ENCODE data around the gene DISC1. TPM values are rescaled to one million over a fixed set of nuclear protein-coding genes. Genes with fewer than 3 reads are reported as not detected.
"Not testable (repeated sequence)": the region's sequence is repeated elsewhere in the genome, so short reads cannot be mapped to it uniquely, and the experiment has no call there.

DISC1 gene
- total and polyA plus RNA-seq, 5 donors, result 2.3 to 7.4 (median 4.6) TPM

DNA sequence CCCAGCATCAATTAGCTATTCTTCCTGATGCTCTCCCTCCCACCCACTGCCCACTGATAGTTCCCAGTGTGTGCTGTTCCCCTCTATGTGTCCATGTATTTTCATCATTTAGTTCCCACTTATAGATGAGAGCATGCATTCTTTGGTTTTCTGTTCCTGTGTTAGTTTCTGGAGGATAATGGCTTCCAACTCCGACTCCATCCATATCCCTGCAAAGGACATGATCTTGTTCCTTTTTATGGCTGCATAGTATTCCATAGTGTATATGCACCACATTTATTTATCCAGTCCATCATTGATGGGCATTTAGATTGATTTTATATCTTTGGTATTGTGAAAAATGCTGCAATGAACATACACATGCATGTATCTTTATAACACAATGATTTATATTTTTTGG is 30.2 kb downstream of the DISC1 start:
- no peaks in the 10 kb centered on the region for H3K9me3 ChIP-seq (ENCODE audit: control insufficient read depth, low read length)
- ATAC-seq (no peak), DNase-seq (no peak)
- WGBS, result 89% methylated on average over 1 of the region's 1 CpG
- no peaks in the 10 kb centered on the region for H3K4me1 ChIP-seq (ENCODE audit: control insufficient read depth, insufficient read depth, low read length)
- intact Hi-C loops (cut with DNase I), result no loop called here
- no peak overlapping the region for H3K4me3 ChIP-seq (ENCODE audit: low read length)
- H3K27ac ChIP-seq (ENCODE audit: low read length), result no peak overlapping the region
- H3K27me3 ChIP-seq (ENCODE audit: control insufficient read depth, insufficient read depth), result no peaks in the 10 kb centered on the region

DNA sequence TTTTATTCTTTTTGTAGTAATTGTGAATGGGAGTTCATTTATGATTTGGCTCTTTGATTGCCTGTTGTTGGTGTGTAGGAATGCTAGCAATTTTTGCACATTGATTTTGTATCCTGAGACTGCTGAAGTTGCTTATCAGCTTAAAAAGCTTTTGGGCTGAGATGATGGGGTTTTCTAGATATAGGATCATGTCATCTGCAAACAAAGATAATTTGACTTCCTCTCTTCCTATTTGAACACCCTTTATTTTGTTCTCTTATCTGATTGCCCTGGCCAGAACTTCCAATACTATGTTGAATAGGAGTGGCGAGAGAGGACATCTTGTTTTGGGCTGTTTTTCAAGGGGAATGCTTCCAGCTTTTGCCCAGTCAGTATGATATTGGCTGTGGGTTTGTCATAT is 31.6 kb downstream of the DISC1 start:
- WGBS, result 96% methylated on average over 1 of the region's 1 CpG
- H3K9me3 ChIP-seq (ENCODE audit: control insufficient read depth, low read length); H3K4me3 ChIP-seq (ENCODE audit: low read length); H3K4me1 ChIP-seq (ENCODE audit: control insufficient read depth, insufficient read depth, low read length); ATAC-seq; H3K27ac ChIP-seq (ENCODE audit: low read length); H3K27me3 ChIP-seq (ENCODE audit: control insufficient read depth, insufficient read depth); DNase-seq; intact Hi-C loops (cut with DNase I): not testable (repeated sequence)

DNA sequence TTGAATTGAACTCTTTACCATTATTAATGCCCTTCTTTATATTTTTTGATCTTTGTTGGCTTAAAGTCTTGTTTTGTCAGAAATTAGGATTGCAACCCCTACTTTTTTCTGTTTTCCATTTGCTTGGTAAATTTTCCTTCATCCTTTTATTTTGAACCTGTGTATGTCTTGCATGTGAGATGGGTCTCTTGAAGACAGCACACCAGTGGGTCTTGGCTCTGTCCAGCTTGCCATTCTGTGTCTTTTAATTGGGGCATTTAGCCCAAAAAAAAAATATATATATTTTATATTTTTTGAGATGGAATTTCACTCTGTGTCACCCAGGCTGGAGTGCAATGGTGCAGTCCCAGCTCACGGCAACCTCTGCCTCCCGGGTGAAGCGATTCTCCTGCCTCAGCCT is 33.6 kb downstream of the DISC1 start:
- 98% methylated on average over 3 of the region's 3 CpGs for WGBS
- Histone ChIP-seq H3K4me1 (ENCODE audit: control insufficient read depth, insufficient read depth, low read length) (no peaks in the 10 kb centered on the region), H3K27ac (ENCODE audit: low read length) (no peak overlapping the region), H3K4me3 (ENCODE audit: low read length) (no peak overlapping the region), H3K27me3 (ENCODE audit: control insufficient read depth, insufficient read depth) (no peaks in the 10 kb centered on the region), H3K9me3 (ENCODE audit: control insufficient read depth, low read length) (no peaks in the 10 kb centered on the region)
- ATAC-seq, result no peak
- intact Hi-C loops (cut with DNase I), result no loop called here
- no peak for DNase-seq

DNA sequence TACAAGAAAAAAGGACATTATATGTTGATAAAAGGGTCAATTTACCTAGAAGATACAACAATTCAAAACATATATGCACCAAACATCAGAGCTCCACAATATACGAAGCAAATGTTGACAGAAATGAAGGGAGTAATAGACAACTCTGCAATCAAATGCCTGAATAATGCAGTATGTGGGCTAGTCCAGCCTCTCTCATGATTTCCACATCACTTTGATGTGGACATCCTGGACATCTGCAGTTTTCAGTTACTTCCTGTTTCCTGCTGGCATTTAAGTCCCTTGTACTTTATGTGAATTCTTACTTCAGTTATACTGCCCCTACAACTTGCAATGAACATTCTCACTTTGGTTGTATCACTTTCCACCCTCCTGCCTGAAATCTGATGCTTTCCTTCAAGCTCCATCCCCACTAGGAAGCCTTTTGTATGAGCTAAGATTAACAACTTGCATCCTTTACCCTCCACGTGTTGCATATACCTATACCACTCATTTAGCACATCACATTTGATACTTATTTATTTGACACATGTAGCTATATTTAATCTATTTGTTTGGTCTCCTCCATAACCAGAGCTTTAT is 36.7 kb downstream of the DISC1 start:
- H3K4me3 ChIP-seq (ENCODE audit: low read length), result no peak overlapping the region
- H3K27ac ChIP-seq (ENCODE audit: low read length), result no peak overlapping the region
- intact Hi-C loops (cut with DNase I), result no loop called here
- ATAC-seq (no peak), DNase-seq (no peak)
- no peaks in the 10 kb centered on the region for H3K27me3 ChIP-seq (ENCODE audit: control insufficient read depth, insufficient read depth)
- H3K9me3 ChIP-seq (ENCODE audit: control insufficient read depth, low read length), result no peaks in the 10 kb centered on the region
- H3K4me1 ChIP-seq (ENCODE audit: control insufficient read depth, insufficient read depth, low read length), result no peaks in the 10 kb centered on the region
- WGBS, result 74% methylated on average over 2 of the region's 2 CpGs

DNA sequence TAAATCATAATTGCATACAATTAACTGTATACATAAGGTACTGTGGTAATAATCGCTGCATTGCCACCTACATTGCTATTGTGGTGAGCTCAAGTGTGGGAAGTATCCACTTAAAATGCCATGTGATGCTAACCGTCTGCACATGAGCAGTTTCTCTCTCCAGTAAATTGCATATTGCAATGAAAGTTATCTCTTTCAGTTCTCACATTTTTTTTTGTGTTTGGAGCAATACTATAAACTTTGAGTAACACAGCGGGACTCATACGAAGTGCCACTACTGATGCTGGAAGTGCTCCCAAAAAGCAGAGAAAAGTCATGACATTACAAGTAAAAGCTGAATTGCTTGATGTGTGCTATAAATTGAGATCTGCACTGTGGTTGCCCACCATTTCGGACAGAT is 38.5 kb downstream of the DISC1 start:
- WGBS, result 72% methylated on average over 5 of the region's 5 CpGs
- no peak for ATAC-seq
- Histone ChIP-seq H3K27me3 (ENCODE audit: control insufficient read depth, insufficient read depth) (no peaks in the 10 kb centered on the region), H3K4me1 (ENCODE audit: control insufficient read depth, insufficient read depth, low read length) (no peaks in the 10 kb centered on the region), H3K4me3 (ENCODE audit: low read length) (no peak overlapping the region), H3K9me3 (ENCODE audit: control insufficient read depth, low read length) (no peaks in the 10 kb centered on the region), H3K27ac (ENCODE audit: low read length) (no peak overlapping the region)
- intact Hi-C loops (cut with DNase I), result no loop called here
- no peak for DNase-seq

DNA sequence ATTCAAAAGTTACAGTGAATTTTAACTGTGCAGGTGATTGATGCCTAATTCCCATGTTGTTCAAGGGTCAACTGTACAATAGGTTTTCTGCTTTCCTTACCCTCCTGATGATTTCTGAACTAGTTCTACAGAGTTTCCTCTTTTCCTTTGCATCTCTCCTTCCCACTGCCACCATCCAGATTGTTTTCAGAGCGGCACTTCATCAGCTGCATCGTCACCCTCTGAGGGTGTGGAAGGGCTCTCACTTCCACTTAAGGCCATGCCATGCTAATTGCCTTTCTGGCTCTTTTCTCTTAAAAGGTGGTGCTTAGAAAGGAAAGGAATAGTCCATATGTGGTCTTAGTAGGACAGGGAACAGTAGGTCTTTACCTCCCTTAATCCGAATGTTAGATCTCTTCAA is 39.1 kb downstream of the DISC1 start:
- intact Hi-C loops (cut with DNase I), result no loop called here
- H3K9me3 ChIP-seq (ENCODE audit: control insufficient read depth, low read length), result no peaks in the 10 kb centered on the region
- ATAC-seq (no peak), DNase-seq (no peak)
- H3K4me3 ChIP-seq (ENCODE audit: low read length), result no peak overlapping the region
- WGBS, result 96% methylated on average over 3 of the region's 3 CpGs
- no peaks in the 10 kb centered on the region for H3K4me1 ChIP-seq (ENCODE audit: control insufficient read depth, insufficient read depth, low read length)
- H3K27me3 ChIP-seq (ENCODE audit: control insufficient read depth, insufficient read depth), result no peaks in the 10 kb centered on the region
- no peak overlapping the region for H3K27ac ChIP-seq (ENCODE audit: low read length)

DNA sequence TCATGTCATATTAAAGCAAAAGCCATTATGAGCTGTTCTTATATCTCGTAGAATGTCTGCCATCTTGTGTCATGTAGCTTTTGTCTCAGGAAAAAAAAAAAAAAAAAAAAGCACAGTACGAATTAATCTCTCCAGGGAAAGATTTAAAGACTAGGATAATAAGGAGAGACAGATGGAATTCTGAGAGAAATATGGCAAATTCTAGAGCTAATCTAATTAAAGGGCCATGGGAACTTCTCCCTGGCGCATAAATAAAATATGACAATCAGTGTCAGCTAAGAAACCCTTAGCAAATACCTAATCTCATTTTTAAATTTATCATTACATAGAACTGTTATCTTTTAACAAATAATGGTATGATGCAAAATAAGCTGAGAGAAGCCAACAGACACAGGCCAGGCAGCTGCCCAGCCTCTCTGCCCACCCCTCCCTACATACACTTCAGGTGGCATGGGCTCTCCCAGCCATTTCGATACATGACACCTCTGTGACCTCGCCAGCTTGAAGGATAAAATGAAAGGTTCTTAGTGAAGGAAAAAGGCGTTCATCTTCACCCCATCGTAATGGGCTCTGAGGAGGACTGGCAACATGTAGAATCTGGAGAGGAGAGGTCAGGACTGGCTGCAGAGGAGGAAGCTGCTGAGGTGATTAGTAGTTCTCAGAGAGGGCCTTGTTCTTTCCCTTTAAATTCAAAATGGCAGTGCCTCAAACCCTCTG is 39.8 kb downstream of the DISC1 start:
- no peaks in the 10 kb centered on the region for H3K4me1 ChIP-seq (ENCODE audit: control insufficient read depth, insufficient read depth, low read length)
- no peak overlapping the region for H3K27ac ChIP-seq (ENCODE audit: low read length)
- ATAC-seq, result no peak
- no peaks in the 10 kb centered on the region for H3K27me3 ChIP-seq (ENCODE audit: control insufficient read depth, insufficient read depth)
- no peak for DNase-seq
- no peak overlapping the region for H3K4me3 ChIP-seq (ENCODE audit: low read length)
- WGBS, result 88% methylated on average over 7 of the region's 7 CpGs
- H3K9me3 ChIP-seq (ENCODE audit: control insufficient read depth, low read length), result no peaks in the 10 kb centered on the region
- intact Hi-C loops (cut with DNase I), result no loop called here

DNA sequence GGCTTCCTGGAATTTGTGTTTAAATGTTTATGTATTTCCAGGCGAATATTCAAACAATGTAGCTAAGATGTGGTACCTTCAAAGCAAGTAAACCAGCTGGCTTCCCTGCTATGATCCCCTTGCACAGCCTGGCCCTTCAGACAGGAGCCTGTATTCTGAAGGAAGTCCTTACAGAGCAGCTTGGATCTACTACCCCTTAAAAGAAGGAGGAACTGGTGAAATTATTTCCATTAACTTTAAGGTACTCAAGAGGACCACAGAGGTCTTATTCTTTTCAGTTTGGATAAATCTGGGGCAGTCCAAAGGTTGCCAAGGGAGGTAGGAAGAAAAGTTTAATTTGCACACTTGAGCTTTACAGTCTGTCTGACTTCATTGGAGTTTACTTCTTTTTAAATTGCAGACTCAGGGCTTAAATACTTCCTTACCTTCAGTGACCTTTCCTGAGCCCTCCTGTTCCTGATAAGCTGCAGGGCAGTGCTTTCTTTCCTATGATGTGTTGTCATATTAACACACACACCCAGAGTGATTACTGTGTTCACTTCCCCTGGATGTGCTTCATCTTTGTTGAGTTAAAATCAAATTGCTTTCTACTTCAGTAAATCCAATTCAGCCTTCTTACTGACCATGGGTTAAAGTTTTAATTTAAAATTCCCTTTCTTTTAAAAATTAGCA is 40.5 kb downstream of the DISC1 start:
- ATAC-seq (peak in 1 of 2 donors; percentile 50), DNase-seq (no peak)
- no peak overlapping the region for H3K27ac ChIP-seq (ENCODE audit: low read length)
- no peaks in the 10 kb centered on the region for H3K9me3 ChIP-seq (ENCODE audit: control insufficient read depth, low read length)
- H3K4me1 ChIP-seq (ENCODE audit: control insufficient read depth, insufficient read depth, low read length), result no peaks in the 10 kb centered on the region
- no peaks in the 10 kb centered on the region for H3K27me3 ChIP-seq (ENCODE audit: control insufficient read depth, insufficient read depth)
- no peak overlapping the region for H3K4me3 ChIP-seq (ENCODE audit: low read length)
- intact Hi-C loops (cut with DNase I), result no loop called here
- 40% methylated on average over 1 of the region's 1 CpG for WGBS

DNA sequence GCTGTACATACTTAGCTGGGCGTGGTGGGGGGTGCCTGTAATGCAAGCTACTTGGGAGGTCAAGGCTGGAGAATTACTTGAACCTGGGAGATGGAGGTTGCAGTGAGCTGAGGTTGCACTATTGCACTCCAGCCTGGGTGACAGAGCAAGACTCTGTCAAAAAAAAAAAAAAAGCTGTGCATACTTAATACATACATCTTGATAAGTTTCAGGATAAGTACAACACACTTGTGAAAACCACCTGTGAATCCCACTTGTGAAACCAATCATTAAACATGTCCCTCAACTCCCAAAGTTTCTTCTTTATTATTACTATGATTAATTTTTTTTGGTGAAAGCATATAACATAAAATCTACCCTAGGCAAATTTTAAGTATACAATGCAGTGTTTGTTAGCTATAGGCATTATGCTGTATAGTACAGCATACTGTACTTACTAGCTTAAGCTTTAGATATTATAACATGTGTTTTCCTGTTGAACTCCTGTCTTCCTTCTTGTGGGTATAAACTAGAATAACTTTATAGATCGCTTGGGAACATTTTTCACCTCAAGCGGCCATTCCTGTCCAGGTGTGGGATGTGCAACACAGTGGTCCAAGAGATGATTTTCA is 41.4 kb downstream of the DISC1 start:
- intact Hi-C loops (cut with DNase I), result no loop called here
- Histone ChIP-seq H3K4me1 (ENCODE audit: control insufficient read depth, insufficient read depth, low read length) (no peaks in the 10 kb centered on the region), H3K27me3 (ENCODE audit: control insufficient read depth, insufficient read depth) (no peaks in the 10 kb centered on the region), H3K27ac (ENCODE audit: low read length) (no peak overlapping the region), H3K9me3 (ENCODE audit: control insufficient read depth, low read length) (no peaks in the 10 kb centered on the region), H3K4me3 (ENCODE audit: low read length) (no peak overlapping the region)
- ATAC-seq, result no peak
- DNase-seq, result no peak
- WGBS, result 96% methylated on average over 3 of the region's 3 CpGs

DNA sequence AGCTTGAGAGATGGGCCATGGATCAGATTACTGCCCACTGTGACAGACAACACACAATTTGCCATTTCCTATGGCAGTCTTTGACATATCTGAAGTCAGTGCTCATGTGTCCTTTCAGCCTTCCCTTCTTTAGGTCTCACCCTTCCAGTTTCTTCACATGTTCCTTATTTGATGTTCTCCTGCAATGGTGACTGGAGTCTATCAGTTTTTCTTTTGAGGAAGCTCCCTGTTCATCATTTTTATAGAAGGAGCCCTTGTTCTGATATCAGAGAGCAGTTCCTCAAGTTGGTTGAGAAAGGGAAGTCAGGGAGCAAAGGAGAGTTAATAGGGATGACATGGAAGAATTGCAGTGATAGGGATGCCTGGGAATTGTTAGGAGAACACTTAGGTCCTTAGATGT is 42.2 kb downstream of the DISC1 start:
- intact Hi-C loops (cut with DNase I), result no loop called here
- ATAC-seq, result no peak

DNA sequence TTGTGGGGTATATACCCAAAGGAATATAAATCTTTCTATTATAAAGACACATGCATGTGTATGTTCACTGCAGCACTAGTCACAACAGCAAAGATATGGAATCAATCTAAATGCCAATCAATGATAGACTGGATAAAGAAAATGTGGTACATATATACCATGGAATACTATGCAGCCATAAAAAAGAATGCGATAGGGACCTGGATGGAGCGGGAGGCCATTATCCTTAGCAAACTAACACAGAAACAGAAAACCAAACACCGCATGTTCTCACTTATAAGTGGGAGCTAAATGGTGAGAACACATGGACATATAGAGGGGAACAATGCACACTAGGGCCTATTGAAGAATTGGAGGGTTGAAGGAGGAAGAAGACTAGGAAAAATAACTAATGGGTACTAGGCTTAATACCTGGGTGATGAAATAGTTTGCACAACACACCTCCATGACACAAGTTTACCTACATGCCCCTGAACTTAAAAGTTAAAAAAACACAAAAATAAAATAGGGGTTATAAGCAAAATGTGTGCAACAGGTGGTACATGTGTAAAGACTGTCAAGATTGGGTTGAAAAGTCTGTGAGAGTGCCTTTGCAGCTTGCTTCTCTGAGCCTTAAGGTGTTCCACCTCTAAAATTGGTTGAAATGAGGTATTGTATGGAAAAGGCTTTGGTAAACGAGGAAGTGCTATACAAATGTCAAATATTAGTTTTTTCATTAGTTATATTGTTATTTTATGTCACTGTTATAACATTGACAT is 43.5 kb downstream of the DISC1 start:
- intact Hi-C loops (cut with DNase I); H3K4me1 ChIP-seq (ENCODE audit: control insufficient read depth, insufficient read depth, low read length); H3K27me3 ChIP-seq (ENCODE audit: control insufficient read depth, insufficient read depth); H3K27ac ChIP-seq (ENCODE audit: low read length); H3K4me3 ChIP-seq (ENCODE audit: low read length); ATAC-seq; DNase-seq; H3K9me3 ChIP-seq (ENCODE audit: control insufficient read depth, low read length): not testable (repeated sequence)
- 74% methylated on average over 4 of the region's 4 CpGs for WGBS

More for the DNA sequence above, 42.2 kb downstream of the DISC1 start:
- H3K27me3 ChIP-seq (ENCODE audit: control insufficient read depth, insufficient read depth), result no peaks in the 10 kb centered on the region
- DNase-seq, result no peak
- H3K4me1 ChIP-seq (ENCODE audit: control insufficient read depth, insufficient read depth, low read length), result no peaks in the 10 kb centered on the region
- no peak overlapping the region for H3K4me3 ChIP-seq (ENCODE audit: low read length)
- H3K27ac ChIP-seq (ENCODE audit: low read length), result no peak overlapping the region
- no peaks in the 10 kb centered on the region for H3K9me3 ChIP-seq (ENCODE audit: control insufficient read depth, low read length)

Measured in right cardiac atrium (tissue), 5 donors.